NCI-H345 treated with DMSO at 0.1 percent for 48 hours (cell line): ENCODE data around the gene TRPM3.

Experiments
- DNase-seq: peaks from one replicate; lab custom pipeline; 2025; ENCODE audit not compliant: unreplicated experiment; lab: John Stamatoyannopoulos, UW

TRPM3 gene

DNA sequence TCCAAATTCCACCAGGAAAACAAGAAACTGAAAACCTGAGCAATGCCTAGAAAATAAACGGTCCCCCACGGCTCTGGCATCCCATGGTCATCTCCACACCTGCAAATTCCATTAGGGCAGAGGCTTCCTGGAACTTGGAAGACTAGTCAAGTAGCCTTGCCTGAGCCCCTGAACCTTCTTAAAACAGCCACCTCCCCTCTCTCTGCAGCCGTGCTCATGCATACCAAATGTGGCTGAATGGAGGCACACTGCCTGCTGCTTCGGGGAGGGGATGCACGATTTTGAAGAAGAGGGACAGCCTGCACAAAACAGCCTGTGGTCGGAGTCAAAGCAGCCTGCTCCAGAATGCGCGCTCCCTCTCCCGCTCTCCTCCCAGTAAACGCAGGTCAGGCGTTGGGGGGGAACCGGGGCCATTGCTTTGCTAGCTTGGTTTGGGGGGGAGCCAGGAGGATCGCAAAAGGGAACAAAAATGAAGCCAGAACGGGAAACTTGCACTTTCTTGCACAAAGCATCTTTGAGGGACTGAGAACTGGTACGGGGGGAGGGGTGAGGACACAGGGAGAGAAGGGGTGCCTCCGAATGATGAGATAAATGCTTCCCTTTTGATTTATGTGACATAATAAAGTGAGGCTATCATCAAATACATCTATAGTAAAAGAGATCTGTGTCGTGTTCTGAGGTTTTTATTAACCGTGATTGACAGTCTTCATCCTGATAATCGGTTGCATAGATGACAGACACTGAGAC is at the start of gene TRPM3:
Gene TRPM3 (minus strand): TSS at position 347 of the 747 bp plus-strand sequence. CDS start 267 bp downstream, at position 80.
- no peak for DNase-seq

DNA sequence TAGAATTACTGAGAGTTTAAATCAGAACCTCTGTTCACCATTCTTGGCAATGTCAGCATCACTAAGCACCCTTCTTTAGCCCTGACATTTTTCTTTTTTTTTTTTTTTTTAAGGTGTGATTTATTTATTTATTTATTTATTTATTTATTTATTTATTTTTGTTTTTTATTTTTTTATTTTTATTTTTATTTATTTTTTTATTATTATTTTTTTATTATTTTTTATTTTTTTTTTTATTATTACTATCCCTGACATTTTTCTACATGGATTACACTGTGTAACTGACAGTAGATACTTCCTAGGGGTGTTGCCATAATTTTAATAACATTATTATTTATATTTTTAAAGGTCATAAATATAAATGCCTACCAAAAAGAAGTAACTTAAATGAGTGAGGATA is 47.0 kb upstream of the TRPM3 start:
- no peak for DNase-seq

GRCh38 chr9:71162126-71162525 is 40.7 kb upstream of the TRPM3 start:
- DNase-seq, result no peak

DNA sequence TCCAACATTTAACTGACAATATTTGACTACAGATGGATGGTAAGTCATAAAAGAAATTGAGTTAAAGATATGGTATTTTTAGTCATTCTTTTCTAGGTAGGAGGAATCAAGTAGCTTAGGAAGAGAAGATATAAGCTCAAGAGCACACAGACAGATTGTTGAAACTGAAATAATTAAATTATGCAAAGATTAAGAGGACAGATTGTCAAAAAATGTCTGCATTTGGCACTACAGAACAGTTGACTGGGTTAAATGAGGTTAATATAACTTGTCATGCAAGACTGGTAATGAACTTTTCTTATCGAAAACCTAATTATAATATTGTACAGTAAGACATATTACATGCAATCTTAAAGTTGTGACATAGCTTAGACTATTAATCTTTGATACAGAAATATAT is 36.3 kb upstream of the TRPM3 start:
- no peak for DNase-seq

GRCh38 chr9:71147368-71147767 is 25.9 kb upstream of the TRPM3 start:
- no peak for DNase-seq

DNA sequence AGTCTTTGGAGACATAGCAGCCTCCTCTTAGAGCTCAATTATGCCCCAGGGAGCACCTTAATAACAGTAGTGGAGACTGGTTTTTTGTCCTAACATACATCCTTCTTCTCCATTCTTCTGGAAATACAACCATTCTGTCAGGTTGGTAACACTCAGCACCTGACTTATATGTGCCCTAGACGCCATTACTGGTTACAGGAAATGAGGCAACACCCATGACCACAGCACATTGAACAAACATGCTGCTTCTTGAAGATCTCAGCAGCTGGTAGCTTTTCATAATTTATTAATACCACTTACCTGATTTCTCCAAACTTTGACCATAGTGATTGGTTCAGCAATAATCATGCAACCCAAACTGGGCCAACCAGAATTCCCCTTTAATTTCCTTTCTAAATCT is 25.1 kb upstream of the TRPM3 start:
- no peak for DNase-seq

DNA sequence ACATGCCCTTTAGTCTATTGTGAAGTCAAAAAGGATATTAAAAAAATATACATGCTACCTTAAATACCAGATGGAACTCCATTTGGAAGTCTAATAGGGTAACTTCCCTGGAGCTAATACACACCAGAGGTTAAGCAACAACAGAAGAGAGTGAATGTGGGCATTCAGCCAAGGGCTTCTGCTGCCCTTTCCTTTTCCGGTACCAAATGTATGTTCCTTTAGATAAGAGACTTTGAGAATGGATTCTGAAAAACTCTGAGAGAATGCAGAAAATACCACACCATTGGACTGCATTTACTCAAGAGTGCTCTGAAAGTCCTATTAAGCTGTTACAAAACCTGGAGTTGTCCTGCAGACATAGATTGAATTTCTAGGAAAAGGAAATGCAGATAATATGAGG is 23.8 kb upstream of the TRPM3 start:
- no peak for DNase-seq

DNA sequence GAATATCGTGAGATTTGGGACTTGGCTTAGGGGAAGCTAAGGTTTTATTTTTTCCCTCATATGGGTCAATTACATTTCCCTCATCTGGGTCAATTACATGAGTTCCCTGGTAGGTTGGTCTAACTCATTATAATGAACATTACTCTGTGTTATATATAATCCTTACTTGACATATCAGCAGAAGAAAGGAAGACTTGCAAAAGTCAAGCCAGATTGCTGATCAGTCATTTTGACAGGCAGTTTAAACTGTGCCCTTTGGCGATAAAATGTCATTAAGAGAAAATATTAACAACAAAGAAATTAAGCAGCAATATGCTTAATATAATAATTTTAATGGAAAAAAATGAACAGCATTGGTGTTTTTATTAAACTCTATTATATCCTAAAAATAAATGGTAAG is 23.1 kb upstream of the TRPM3 start:
- no peak for DNase-seq

GRCh38 chr9:71136696-71137095 is 15.3 kb upstream of the TRPM3 start:
- DNase-seq, result no peak

DNA sequence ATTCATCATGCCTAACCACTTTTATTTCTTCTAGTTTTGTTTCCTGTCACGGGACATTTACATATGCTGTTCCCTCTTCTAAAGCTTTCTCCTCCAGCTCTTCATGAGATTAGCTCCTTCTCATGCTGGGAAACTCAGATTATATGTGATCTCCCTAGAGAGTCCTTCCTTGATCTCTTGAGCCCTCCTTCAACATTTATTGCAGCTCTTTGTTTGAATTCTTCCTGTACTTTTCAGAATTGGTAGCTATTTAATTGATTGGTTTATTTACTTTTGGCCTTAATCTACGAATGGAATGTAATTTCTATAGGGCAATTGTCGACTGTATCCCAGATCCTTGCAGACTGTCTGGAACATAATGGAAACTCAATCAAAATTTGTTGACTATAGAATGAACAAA is 9.7 kb upstream of the TRPM3 start:
- no peak for DNase-seq

DNA sequence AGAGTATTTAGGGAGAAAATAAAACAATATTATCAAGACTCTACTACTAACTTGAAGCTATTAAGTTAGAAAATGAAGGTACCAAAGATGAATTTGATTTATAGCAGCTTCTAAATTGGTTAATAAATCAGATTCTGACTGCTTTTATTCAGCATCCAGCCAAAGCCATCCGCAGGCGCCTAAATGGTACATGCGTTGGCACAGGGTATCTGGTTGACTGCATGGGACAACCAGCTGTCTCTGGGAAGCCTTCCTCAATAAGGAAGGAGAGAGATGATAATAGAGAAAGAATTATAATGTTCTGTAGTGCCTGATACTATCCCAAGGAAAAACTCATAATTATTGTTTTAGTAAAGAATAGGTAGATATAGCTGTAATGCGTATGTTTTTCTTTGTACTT is 9.1 kb upstream of the TRPM3 start:
- no peak for DNase-seq

DNA sequence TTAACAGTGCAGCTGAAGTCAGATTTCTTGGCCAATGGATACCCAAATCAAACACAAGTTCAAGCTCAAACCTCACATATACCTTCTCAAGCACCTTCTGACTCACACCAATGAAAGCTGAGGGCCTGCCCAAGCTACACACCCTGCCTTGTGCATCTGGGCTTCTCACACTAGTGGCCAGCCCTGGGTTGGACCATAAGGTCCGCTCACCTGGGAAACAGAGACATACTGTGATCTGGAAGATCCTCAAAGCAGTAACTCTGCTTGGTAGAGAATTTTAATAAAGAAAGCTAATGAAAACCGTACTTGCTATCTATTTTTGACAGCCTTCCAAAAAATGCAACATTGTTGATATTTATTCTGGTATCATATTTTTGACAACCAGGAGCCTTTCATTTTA is 7.4 kb upstream of the TRPM3 start:
- DNase-seq, result no peak

- no peak for DNase-seq
Observed at GRCh38 chr9:71127301-71127700, 5.9 kb upstream of the TRPM3 start.

GRCh38 chr9:71122421-71122820 is 1.0 kb upstream of the TRPM3 start:
- no peak for DNase-seq

GRCh38 chr9:71122022-71122275 is 528 bp upstream of the TRPM3 start:
- no peak for DNase-seq

DNA sequence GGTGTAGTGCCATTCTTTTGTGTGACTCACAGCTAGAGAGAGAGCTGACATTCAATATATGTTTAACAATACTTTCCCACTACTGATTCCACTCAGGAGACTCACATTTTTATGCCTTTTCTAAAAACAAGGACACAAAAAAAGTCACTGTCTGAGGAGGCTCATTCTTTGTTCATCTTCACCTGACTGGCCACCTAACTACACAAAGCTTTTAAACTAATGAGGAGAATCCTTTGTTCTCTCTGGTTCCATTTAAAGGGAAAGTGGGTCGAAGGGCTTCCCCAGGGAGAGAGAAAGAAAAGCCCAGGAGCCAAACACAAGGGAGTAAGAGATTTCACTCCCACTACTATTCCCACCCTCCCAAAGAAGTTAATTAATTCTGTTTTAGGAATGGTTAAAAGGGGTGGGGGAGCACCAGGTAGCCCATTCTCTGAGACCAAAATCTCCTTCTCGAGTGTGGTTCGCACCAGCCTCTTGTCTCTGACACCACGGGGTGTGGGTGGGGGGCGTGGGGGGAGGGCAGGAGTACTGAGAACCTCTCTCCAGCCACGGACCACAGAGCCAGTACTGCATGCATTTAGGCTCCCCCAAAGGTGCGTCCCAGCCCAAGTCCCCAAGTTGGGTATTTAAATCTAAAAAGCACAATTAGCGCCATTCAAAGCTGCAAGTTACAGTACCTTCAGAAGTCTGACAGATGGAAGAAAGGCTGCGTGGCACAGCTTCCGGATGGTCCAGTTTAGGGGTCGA is 747 bp downstream of the TRPM3 start:
- no peak for DNase-seq

- DNase-seq, result no peak
Observed at GRCh38 chr9:71119746-71120145, 1.7 kb downstream of the TRPM3 start.

GRCh38 chr9:71118324-71118723 is 3.1 kb downstream of the TRPM3 start:
- DNase-seq, result no peak

DNA sequence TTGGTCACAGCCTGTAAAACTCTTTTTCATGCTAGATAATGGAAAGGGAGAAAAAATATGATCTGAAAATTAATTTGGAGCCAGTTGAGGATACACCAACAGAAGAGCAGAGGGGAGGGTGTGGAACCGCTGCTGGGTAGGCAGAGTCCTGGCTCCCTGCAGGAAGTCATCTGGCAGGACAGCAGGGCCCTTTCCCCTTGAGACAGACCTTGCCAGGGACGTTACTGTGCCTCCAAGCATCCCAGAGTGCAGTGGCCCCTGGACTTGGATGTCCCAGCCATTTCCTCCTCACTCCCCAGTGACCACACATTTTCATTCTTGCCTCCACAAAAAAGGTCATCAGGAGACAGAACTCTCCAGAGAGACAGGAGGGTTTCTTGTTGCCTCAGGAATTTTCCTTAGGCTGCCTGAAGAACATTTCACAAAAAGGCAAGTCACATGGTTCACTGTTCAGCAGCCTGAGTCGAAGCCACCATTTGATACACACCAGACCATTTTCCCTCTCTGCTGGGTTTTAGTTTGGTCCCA is 5.9 kb downstream of the TRPM3 start:
- no peak for DNase-seq

- no peak for DNase-seq
Observed at GRCh38 chr9:71112866-71113265, 8.6 kb downstream of the TRPM3 start.

DNA sequence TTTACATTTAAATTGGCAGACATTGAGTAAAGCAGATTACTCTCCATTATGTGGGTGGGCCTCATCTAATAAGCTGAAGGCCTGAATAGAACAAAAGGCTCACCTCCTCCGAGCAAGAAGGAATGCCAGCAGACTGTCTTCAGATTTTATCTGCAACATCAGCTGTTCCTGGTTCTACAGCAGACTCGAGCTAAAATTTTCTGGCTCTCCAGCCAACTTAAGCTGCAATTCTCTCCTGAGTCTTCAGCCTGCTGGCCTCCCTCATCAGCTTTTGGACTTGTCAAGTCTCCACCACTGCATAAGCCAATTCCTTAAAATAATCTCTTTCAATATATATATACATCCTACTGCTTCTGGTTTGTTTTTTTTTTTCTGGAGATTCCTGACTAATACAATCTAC is 12.5 kb downstream of the TRPM3 start:
- DNase-seq, result no peak

GRCh38 chr9:71106992-71107391 is 14.4 kb downstream of the TRPM3 start:
- DNase-seq, result no peak

DNA sequence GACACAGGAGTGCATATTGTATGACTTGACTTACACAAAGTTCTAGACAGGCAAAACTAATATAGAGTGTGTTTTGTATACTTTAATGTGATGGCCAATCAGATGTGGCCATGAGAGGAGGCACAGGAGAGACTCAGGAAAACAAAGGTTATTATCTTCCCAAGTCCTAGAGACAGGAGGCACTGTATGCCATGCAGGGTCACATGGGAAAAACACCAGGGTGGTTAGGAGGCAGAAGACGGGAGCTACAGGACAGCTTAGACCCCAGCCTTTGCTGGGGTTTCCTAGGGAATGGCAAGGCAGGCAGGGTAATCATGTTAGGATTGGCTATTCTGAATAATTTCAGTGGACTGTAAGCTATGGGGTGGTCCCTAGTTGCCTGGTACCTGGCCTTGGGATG is 16.2 kb downstream of the TRPM3 start:
- DNase-seq, result no peak
